GM21367 (cell line): ENCODE measurements around the gene TIMP2.

ENCODE experiments used
- ATAC-seq: cut with Tn5 transposase; IDR thresholded peaks from one replicate; pipeline ENCODE4 v1.9.1; 2021; ENCODE audit not compliant: unreplicated experiment

TIMP2 gene

DNA sequence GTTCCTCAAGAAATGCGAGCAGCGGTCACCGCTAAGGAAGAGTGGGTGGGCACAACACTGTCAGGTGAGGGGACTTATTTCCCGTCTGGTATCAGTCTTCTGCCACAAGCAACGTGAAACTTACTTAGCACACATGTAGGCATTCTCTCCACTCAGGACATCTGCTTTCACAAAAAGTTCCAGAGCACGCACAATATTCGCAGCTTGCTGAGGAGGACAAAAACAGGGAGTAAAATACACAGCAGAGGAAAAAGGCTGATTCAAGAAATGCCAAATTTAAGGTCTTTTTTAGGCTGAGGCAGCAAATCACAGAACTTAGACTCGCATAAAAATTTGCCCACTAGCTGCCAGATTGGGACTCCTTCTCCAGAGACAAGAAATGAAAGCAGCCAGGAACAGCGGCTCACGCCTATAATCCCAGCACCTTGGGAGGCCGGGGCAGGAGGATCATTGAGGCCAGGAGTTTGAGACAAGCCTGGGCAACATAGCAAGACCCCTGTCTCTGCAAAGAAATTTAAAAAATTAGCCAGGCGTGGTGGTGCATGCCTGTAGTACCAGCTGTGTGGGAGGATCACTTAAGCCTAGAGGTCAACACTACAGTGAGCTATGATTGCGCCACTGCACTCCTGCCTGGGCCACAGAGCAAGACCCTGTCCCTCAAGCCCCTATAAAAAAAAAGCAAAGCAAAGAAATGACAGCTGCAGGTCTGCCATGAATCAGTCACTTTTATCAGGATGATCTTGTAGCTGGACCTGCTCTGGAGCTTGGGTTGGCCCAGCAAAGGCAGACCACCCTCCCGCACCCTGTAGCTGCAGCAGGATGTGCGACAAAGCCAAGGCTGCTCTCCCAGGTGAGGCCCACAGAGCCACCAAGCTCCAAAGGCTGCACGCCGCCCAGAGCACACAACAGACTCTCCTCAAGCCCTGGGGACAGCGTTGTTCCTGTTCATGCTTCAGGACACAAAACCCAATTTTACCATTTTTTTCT is 105.1 kb downstream of the TIMP2 start:
- ATAC-seq, result no peak

DNA sequence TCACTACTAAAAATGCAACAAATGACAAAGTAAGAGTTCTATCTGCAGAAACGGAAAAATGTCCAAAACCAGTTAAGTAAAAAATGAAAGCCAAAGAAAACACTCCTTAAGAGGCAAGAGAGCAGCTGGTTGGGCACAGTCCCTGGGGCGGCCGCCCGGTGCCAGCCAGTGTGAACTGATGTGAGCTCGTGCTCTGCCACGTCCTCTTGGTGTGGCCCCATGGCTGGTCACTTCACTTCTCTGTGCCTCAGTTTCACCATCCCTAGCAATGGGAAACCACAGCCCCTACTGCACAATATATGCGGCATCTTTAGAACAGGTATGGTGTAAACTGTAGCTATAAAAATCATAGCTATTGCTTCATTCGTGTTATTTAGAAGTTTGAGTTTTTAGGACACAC is 105.8 kb downstream of the TIMP2 start:
- no peak for ATAC-seq

GRCh38 chr17:78818932-78819331 is 106.3 kb downstream of the TIMP2 start:
- ATAC-seq, result no peak

- no peak for ATAC-seq
Observed at GRCh38 chr17:78818152-78818846, 106.9 kb downstream of the TIMP2 start.

- no peak for ATAC-seq
Observed at GRCh38 chr17:78817123-78817522, 108.1 kb downstream of the TIMP2 start.

DNA sequence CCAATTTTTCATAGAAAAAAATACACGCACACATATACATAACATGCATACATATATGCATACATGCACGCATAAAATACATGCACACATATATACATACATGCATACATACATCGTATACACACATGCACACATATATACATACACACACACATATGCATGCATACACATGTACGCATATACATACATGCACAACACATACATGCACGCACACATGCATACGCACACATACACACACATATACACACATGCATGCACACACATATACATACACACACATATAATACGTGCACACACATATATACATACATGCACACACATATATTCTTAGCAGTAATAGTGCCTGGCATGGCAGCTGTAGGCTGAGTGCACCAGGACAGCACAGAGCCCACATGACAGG is 109.5 kb downstream of the TIMP2 start:
- ATAC-seq, result no peak

DNA sequence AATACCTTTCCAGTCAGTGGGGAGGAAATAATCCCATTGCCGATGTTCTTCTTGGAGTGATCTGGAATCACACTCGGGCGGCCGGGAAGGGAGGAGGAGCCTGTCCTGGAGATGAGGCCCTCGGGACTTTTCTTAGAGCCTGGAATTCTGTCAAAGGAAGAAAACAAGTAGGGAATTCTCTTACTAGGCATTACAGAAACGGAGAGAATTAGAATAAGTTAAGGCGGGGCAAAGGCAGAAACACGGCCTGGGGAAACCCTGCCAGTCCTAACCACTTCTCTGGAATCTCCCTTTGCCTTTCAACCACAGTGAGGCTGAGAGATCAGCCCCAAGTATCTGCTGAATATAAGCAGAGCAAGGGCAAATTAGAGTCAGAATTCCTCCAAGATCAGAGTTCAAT is 112.3 kb downstream of the TIMP2 start:
- no peak for ATAC-seq

- no peak for ATAC-seq
Observed at GRCh38 chr17:78808163-78808562, 117.0 kb downstream of the TIMP2 start.

DNA sequence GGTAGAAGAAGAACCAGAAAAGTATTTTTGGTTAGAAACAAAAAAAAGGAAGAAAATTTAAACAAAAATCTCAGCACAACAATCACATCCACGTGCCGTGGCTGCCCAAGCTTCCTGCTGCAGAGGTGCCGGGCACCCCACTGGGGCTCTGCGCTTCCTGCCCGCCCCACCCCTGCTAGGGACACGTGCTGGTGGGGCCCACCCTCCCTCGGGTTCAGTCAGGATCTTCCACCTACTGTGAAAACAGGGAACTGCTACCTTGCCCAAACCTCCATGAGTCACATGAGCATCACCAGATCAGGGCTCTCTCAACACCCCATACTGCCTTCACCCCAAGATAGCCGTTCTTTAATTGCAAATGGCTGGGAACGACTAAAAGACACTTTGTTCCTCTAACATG is 118.7 kb downstream of the TIMP2 start:
- ATAC-seq, result no peak

DNA sequence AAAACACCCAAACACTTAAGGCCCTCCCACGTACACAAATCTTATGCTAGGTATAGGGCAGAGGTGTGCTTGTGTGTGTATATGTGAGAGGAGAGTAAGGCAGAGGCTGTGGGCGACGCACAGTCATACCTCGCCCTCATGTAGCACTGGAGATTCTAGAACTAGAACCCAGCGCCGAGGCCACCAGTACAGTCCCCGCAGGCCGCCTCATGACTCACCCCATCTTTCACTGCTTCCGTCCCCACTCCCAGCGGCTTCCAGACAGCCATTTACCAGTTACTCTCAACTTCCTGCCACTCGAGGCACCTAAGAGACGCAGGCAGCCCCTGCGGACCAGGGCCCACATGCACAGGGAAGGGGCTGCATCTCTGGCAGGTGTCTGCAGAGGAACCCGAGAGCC is 119.9 kb downstream of the TIMP2 start:
- no peak for ATAC-seq

DNA sequence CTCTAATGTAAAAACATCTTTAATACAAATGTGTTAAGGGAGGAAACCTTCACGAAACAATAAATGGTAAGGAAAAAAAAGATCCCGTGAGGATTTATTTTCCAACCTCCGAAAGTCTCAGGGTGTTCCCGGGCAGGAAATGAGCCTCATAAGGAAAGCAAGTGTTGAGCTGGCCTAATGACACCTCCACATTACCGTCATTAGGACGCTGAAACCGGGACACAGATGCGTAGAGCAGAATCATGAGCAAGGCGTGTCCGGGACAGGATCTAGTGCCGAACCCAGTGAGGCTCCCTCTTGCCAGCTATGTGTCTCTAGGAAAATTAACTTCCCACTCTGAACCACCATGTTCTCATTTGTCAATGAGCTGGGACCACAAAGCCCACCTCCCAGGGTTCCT is 120.4 kb downstream of the TIMP2 start:
- ATAC-seq, result no peak

- no peak for ATAC-seq
Observed at GRCh38 chr17:78803186-78803845, 121.9 kb downstream of the TIMP2 start.
